Activated CD8-positive, alpha-beta memory T cell treated with anti-CD3 and anti-CD28 coated beads for 4 hours (primary cell): ENCODE data around the gene TTLL9.

Source experiments
- DNase-seq, 2 donors: peaks; one replicate each; pipeline ENCODE4 v3.0.0-alpha.2; 2020; ENCODE audit warnings: low read depth in 2 of 2

TTLL9 gene

DNA sequence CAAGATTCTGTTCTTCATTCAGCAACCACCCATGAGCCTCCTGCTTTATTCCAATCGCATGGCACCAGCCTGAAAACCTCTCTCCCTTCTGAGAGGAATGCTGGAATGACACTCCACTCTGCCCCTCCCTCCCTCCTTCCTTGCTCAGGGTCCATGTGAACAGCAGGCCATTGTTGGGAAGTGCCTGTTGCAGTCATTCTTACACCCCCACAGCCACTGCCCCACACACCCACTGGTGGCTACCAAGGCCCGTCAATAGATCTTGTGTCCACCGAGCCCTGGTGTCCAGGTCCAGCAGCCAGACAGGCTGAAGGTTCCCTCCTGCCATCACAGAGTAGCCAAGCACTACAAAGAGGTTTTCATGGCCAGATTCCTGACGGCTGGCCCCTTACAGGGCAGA is 74.9 kb downstream of the TTLL9 start:
- DNase-seq: no peak

DNA sequence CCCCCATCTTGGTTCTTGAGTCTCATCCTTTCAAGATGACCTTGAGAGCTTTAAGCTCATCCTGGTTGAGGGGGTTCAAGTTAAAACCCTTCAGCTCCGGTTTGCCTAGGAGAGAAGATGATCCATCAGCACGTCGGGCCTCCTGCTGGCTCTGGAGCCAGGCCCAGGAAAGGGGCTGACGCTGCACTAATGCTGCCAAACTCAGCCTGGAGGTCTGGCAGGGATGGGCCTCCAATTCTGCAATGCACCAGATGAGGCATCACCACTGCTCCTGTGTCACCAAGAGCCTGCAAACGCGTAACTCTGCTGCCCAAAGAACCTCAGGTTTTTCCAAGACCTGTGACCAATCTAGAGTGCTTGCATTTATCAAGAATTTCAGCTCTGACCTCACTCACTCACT is 75.4 kb downstream of the TTLL9 start:
- no peak for DNase-seq

DNA sequence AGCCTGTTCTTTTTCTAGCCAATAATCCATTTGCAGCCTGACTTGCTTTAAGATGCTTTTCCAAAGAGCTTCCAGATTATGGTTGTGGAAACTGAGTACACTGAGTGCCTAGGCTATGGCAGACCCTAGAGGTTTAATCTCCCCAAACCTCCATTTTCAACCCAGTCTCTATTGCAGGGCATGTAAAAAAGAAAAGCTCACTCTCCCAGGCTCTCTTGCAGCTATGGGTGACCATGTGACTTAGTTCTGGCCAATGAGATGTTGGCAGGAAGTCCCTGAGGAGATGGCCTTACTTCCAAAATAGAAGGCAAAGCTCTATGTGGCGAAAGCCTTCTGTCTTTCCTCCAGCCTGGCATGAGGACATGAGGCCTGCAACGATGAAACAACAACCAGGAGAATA is 77.6 kb downstream of the TTLL9 start:
- DNase-seq: no peak

DNA sequence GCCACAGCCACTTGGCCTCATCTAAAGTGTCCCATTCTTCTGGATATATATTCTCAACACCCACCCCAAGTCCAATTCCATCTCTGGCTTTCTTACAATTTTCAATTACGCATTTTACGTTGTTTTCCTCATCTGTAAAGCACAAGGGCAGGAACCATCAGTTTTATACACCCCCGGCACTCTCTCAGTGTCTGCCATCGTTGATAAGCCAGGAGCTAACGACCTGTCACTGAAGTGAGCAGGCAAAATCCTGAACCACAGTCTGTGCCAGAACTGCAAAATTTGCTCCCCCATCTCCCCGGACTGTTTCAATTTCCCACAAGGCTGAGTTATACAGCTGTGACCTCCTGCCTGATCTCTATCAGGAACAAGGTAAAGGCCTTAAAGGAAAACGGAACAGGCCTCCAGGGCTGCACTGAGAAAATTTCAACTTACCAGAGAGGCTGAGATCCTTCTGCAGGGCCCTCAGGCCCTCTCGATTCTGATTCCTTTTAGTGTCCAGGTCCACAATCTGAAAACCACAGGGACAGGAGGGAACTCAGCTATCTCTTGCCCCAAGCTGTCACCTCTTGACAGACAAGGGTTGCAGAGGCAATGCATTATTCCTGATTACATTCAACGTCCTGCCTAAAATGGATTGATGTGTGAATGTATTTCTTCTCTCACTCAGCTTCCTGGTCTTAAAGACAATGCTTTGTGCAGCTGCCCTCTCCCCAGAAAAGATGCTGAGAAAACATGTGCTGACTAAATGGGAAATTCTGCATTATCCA is 79.6 kb downstream of the TTLL9 start:
- DNase-seq: no peak

DNA sequence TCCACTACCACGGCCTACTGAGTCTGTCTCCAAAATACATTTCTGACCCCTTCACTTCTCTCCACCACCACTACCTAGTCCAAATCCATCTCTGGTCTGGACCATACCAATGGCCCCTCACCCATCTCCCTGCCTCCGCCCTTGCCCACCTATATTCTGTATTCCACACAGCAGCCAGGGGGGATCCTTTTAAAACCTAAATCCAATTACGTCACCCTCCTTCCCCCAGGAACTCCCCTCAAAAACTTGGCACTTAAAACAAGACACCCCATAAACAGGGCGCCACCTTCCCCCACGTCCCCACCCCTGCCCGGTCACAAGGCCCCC is 80.7 kb downstream of the TTLL9 start:
- no peak for DNase-seq

DNA sequence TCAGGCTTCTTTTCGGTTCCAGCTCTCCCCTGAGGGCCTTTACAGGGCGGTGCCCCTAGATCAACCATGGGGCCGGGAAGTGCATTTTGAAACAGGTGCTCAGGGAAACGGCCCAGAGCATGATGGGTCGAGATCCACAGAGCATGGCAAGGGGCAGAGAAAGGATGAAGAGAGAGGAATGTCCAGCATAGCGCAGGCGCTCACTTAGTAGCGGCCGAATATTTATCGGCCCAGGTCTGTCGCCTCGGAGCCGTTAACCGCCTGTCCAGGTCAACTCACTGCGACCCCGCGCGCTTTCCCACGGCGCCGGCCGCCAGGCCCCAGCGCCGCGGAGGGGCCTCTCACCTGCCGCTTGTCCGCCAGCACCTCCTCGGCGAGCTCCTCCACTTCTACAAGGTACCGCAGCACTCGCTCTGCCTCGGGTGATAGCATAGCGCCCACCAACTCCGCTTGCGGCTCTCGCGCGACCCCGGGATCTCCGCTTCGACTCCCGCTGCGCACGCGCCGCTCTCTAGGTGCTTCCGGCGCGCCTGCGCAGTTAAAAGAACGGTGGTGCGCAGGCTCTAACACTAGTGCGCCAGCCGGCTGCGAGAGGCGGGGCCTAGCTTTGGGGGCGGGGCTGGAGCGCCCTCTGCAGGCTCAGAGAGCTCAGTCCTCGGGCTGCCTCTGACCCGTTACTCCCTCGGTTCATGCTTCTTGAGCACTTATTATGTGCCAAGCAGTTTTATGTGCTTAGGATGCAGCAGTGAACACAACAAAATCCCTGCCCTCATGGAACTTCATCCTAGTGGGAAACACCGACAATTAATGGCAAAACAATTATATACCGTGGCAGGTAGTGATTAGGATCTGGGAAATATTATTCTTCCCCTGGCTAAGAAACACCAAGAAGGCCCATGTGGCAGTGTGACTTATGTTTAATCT is 81.4 kb downstream of the TTLL9 start, which contains the start of gene PDRG1:
TSS of gene PDRG1 (minus strand) at position 517 of the 924 bp plus-strand sequence. CDS start at position 432, 85 bp downstream.
- peak; percentile 90 to 95 for DNase-seq

DNA sequence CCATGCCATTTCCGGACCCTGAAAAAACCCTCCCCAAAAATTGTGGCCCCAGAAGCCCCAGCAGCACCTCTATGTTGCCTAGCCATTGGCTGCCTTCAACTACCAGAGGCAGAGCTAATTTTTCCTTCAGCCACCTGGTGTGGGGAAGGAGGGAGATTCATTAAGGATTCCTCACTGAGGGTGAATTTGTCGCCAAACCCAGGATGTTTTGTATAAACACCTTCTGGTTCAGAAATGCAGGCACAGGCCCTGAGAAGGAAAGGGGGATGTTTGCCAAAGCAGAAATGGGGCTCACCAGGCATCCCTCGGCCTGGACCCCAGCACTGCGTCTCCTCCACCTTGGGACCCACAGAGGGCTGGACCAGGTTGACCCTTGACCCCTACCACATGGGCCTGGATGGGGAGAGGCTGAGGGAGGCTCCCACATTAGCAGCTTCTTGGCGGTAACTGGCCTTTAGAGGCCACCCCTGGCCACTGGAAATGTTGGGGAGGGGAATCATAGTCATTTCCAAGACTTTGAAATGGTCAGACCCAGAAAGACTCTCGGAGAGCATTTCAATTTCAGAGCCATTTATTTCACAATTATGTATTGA is 83.2 kb downstream of the TTLL9 start:
- DNase-seq: no peak

DNA sequence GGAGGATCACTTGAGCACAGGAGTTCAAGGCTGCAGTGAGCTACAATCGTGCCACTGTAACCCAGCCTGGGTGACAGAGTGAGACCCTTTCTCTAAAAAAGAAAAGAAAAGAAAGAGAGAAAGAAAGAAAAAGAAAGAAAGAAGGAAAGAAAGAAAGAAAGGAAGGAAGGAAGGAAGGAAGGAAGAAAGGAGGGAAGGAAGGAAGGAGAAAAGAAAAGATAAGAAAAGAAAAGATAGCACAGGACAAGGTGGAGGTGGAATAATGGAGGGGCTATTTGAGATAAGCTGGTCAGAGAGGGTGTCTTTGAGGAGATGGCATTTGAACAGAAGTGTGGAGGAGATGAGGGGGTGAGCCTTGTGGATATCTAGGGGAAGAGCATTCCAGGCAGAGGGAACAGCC is 84.1 kb downstream of the TTLL9 start:
- no peak for DNase-seq

DNA sequence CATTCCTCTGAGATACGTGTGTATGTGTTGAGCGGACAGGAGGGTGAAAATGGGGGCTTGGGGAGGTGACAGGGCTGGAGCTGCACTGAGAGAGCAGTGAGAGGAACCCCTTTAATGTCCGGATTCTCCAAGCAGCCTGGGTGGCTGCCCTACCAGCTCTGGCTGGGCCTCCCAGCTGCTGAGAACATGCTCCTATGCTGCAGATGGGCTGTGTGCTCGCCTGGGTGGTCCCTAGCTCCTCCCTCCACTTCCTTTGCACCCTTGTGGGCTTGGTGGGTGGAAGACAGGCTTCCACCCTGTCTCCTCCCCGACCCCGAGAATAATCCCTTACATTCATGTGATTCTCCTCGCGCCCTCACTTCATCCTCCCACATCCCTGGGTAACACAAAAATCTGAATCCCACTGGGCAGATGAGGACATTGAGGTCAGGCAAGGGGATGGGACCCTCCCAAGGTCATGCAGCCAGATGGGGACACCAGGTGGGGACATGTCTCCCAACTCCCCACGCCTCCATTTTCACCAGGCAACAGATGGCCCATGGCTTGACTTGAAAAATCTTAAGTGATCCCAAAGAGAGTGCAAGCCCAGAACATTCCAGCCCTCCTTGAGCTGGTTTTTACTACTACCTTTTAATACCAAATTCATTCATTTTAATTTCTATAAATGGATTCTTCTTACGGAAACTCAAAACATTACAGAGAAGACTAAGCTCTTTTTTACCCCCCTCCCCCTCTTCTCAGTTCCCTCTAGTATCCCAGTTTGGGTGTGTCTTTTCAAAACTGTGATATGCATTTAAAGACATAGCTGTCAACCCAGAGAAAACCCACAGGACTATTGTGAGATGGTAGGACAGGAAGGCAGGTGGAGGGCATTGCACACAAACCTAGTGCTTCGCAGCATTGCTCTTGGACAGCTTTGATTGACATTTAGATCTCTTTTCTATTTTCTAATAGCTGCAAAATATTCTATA is 86.4 kb downstream of the TTLL9 start:
- no peak for DNase-seq

DNA sequence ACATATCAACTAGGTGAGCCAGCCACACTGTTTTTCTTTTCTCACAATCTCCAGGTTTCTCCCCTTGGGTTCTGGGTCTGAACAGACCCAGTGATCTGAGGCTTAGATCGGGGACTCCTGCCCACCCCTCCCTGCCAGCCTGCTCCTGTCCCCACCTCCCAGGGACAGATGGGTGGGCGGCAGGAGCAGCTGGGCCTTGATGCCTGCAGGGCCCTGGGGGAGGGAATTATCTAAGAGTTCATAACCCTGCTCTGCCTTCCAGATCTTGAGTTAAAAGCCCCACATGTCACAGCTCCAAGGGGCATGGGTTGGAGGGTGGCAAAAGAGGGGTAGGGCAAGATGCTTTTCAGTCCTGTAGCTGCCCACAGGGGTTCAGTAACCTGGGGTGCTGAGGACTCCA is 92.3 kb downstream of the TTLL9 start:
- no peak for DNase-seq

DNA sequence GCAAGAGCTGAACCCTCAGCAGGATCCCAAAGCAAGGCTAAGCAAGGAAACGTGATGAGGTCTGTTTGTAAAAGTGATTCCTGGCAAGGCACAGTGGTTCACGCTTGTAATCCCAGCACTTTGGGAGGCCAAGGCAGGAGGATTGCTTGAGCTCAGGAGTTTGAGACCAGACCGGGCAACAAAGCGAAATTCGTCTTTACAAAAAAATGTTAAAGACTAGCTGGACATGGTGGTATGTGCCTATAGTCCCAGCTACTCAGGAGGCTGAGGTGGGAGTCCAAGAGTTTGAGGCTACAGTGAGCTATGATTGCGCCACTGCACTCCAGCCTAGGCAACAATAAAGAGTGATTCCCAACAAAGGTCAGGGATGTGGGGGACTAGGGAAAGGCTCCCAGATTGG is 93.5 kb downstream of the TTLL9 start:
- DNase-seq: no peak

DNA sequence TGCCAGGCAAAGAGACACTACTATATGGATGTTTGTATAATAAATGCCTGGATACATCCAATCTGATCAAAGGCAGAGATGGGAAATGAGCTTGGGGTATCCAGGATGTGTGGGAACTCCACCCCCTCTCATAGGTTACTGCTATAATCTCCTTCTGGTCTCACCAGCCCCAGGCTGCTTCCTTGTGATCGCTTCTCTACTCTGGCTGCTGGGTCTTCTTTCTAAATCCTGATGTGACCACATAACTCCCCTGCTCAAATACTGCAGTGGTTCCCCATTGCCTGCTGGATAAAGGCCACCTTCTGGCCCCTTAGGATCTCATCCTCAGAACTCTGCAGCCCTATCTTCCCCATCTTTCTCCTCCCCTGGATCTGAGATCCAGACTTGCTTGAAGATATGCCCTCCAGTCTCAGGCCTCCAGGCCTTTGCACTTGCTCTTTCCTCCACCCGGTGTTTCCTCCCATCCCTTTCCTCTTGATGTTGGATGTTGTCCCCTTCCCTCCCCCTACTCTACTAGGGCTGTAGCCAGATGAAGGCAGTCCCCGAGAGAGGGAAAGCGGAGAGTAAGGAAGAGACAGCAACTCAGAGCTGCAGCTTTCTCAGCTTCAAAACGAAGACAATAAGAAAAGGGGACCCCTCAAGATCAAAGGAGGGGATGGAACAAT is 96.7 kb downstream of the TTLL9 start:
- DNase-seq: no peak

DNA sequence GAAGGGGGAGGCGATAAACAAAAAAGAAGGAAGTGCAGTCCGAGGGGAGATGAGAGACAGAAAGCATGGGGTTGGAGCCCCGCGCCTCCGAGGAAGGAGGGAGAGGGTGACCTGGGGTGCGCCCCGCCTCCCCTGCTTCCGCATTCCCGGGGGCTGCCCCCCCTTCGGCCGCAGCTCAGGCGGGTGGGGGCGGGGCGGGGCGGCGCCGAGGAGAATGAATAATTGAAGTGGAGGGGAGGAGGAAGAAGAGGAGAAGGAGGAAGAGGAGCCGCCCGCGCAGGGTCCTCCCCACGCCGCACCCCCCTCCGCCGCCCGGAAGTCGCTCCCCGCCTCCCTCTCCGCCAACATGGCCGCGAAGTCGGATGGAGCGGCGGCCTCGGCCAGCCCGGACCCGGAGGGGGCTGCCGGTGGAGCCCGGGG is 97.4 kb downstream of the TTLL9 start, which contains the start of gene XKR7:
TSS of gene XKR7 (plus strand) at position 322 of the 420 bp plus-strand sequence. CDS start at position 347, 25 bp downstream.
- DNase-seq: no peak

DNA sequence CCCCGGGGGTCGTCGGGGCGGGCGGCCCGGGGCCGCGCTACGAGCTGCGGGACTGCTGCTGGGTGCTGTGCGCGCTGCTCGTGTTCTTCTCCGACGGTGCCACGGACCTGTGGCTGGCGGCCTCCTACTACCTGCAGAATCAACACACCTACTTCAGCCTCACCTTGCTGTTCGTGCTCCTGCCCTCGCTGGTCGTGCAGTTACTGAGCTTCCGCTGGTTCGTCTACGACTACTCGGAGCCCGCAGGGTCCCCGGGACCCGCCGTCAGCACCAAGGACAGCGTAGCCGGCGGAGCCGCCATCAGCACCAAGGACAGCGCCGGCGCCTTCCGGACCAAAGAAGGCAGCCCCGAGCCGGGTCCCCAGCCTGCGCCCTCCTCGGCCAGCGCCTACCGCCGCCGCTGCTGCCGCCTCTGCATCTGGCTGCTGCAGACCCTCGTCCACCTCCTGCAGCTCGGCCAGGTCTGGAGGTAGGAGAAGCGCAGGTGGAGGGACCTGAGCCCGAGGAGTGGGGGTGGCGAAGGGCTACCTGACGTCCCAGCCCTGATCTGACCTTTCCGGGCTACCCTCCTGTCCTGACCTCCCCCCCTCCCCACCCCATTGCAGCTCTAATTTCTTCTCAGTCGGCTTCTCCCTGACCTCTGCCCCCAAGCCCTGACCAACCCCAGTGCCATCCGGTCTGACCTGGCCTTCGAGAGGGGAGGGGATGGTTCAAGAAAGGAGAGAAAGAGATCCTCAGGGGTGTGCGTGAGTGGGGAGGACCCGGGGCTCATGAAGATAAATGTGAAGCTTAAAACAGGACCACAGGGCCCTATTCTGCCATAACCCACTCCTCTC is 98.1 kb downstream of the TTLL9 start:
- peak; percentile 49 to 53 for DNase-seq

DNA sequence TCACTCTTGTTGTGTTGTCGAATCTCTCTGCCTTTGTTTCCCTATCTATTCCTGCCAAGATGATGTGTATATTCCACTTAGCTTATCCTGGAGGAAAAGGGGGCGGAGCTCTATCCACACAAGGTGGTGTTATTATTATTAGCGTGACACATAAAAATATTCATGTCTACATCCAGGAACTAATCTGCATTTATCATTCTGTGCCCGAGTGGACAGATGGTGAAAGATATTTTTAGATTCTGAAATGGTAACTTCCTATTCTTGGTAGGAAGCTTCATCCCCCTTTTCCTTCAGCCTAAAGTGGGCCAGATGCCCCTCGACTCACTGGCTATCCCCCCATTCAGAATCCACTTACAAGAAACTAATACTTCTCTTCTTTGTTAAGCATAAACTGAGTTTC is 99.6 kb downstream of the TTLL9 start:
- DNase-seq: no peak

DNA sequence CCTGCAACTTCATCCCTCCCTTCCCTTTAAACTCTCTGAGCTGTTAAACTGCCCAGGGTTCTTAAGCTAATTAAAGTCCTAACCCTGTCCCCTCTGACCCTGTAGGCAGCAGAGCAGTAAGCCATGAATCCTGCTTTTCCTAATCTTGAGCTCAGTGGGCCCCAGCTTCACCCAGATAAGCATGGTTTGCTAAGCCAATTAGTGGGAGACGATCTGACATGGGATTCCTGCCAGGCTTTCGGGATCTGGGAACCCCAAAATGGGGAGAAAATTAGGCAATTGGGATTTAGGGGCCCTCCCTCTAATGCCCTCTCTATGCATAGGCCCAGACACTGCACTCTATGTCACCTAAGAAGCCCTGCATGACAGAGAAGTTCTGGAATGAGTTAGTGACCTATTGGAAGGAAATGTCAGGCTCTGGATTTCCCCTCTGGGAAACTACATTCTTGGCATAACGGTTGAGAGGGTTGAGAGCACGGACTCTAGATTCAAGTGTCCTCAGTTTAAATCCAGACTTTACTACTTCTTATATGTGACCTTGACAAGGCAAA is 102.1 kb downstream of the TTLL9 start:
- DNase-seq: no peak

DNA sequence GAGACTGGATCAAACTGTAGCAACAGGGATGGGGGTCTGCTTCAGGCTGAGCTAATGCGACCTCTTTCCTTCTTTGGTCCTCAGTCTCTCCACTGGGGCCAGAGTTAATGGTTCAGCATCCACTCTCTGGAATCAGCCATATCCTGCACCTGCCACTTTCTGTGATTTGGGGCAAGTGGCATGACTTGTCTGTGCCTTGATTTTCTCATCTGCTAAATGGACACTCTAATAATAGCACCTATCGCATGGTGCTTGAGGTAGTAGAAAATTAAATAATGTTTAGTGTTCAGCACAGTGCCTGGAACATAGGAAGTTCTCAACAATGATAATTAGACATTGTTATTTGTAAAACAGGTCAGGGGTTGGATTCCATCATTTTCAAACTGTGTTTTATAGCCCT is 103.9 kb downstream of the TTLL9 start:
- DNase-seq: no peak

DNA sequence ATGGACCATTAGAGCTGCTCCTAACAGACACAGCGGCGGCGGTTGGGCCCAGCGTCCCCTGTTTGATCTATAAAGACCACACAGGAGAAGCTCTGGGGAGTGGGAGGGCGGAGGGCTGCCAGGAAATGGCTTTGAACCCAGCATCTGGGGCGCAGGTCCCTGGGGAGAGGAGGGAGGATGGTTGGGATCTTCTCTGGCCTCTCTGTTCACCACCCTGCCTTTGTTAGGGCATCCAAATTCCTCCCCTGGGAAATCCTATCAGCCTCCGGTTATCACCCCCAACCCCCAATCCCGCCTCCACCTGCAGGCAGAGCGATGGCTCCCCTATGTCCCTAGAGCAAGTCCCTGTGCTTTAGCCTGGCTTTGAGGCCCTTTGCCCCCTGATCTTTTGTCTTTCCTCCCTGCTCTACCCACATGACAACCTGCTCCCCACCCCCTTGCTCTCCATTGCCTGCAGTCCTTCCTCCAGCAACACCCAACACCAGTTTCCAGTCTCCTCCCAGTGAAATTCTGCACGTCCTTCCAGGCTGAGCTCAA is 104.6 kb downstream of the TTLL9 start:
- DNase-seq: no peak

DNA sequence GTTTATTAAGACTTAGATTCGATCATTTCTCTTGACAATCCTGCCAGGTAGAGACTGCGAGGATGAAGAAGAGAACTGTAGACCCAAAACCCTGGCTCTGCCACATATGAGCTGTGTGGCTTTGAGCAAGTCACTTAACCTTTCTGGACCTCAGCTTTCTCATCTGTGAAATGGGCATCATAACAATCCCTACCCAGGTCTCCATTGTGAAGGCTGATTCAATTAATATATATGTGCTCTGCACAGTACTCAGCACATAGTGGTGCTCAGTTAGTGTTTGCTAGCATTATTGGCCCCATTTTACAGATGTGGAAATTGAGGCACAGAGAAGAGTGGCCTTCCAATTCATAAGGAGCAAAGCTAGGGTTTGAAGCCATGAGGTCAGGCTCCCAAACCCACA is 105.4 kb downstream of the TTLL9 start:
- DNase-seq: no peak
